ENCODE results near the gene B4GALNT1. TPM values are rescaled to one million over a fixed set of nuclear protein-coding genes. Genes with fewer than 3 reads are reported as not detected.

Gene B4GALNT1
- total and polyA plus RNA-seq, 12 donors = 2.0 to 9.3 (median 5.4) TPM

GRCh38 chr12:57581802-57582201 is 51.2 kb downstream of the B4GALNT1 start:
- peaks cover 0 to 16% (median 5%) of the 10 kb centered on the region in 7 donors for H3K27me3 ChIP-seq
- ATAC-seq (no peak), DNase-seq (no peak)
- WGBS, 2 donors = 83% methylated on average over 1 of the region's 1 CpG
- H3K4me3 ChIP-seq = no peak overlapping the region
- no peaks in the 10 kb centered on the region for H3K36me3 ChIP-seq
- intact Hi-C loops (cut with DNase I) = loop anchor here in 7 of 10 donors (2.0 kb wide), 3 partner anchors 39 to 51 kb away; partner anchors contain the start of gene B4GALNT1 (in 2 of the 7)
- TF ChIP-seq, protein P1, sequence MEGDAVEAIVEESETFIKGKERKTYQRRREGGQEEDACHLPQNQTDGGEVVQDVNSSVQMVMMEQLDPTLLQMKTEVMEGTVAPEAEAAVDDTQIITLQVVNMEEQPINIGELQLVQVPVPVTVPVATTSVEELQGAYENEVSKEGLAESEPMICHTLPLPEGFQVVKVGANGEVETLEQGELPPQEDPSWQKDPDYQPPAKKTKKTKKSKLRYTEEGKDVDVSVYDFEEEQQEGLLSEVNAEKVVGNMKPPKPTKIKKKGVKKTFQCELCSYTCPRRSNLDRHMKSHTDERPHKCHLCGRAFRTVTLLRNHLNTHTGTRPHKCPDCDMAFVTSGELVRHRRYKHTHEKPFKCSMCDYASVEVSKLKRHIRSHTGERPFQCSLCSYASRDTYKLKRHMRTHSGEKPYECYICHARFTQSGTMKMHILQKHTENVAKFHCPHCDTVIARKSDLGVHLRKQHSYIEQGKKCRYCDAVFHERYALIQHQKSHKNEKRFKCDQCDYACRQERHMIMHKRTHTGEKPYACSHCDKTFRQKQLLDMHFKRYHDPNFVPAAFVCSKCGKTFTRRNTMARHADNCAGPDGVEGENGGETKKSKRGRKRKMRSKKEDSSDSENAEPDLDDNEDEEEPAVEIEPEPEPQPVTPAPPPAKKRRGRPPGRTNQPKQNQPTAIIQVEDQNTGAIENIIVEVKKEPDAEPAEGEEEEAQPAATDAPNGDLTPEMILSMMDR (IDR thresholded peaks at IDR 0.05) = no peak
- no peaks in the 10 kb centered on the region for H3K4me1 ChIP-seq
- H3K27ac ChIP-seq = no peak overlapping the region
- H3K9me3 ChIP-seq = no peaks in the 10 kb centered on the region

- Histone ChIP-seq H3K27me3 (peaks cover 0 to 10% (median 0%) of the 10 kb centered on the region in 7 donors), H3K4me1 (no peaks in the 10 kb centered on the region), H3K36me3 (no peaks in the 10 kb centered on the region), H3K4me3 (no peak overlapping the region), H3K9me3 (no peaks in the 10 kb centered on the region), H3K27ac (no peak overlapping the region)
- DNase-seq (no peak), ATAC-seq (no peak)
- TF ChIP-seq, protein P1 (IDR thresholded peaks at IDR 0.05) = no peak
- intact Hi-C loops (cut with DNase I) = no loop called here
- WGBS, 2 donors = 92 to 93% methylated on average over 4 of the region's 4 CpGs
Observed at GRCh38 chr12:57580466-57580795, 52.6 kb downstream of the B4GALNT1 start.

DNA sequence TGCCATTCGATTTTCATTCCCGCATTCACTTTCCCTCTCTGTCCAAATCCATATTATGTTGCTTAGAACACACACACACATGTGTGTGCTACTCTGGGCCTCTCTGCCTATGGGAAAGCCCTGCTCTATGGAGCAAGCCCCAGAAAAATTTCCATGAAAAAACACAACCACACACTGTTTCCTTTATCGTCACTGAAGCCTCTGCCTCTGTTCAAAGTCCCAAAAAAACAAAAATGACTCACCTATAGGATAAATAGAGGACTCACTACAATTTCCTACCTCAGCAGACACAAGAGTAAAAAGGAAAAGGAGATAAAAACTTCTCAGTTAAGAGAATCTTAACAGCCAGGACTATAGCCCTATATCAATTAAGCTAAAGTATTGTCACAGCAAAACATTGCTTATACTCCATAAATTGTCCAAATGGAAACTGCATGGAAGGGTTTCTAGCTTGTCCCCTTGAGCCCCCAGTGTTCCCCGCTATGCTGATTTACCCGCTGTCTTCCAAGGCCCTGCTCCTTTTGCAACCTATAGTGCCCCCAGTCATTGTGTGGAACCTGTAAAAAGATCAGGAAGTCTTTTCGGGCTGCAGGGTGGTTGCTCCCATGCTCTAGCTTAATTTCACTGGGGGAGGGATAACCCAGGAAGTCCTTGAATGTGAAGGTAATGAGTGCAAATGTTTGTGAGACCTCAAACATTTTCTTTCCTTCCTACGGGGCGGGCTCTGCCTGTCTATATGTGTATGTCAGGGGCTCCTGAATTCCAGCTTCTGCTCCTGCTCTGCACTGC is 53.1 kb downstream of the B4GALNT1 start:
- no peak overlapping the region for H3K4me3 ChIP-seq
- WGBS, 2 donors = 88 to 95% methylated on average over 8 of the region's 8 CpGs
- TF ChIP-seq, protein P1 (IDR thresholded peaks at IDR 0.05) = no peak
- no peaks in the 10 kb centered on the region for H3K4me1 ChIP-seq
- ATAC-seq (no peak), DNase-seq (no peak)
- no peaks in the 10 kb centered on the region for H3K36me3 ChIP-seq
- no peak overlapping the region for H3K27ac ChIP-seq
- H3K9me3 ChIP-seq = no peaks in the 10 kb centered on the region
- intact Hi-C loops (cut with DNase I) = no loop called here
- peaks cover 0 to 10% (median 0%) of the 10 kb centered on the region in 7 donors for H3K27me3 ChIP-seq

GRCh38 chr12:57579011-57579410 is 54.0 kb downstream of the B4GALNT1 start:
- Histone ChIP-seq H3K36me3 (no peaks in the 10 kb centered on the region), H3K27ac (no peak overlapping the region), H3K4me3 (no peak overlapping the region), H3K4me1 (no peaks in the 10 kb centered on the region), H3K9me3 (no peaks in the 10 kb centered on the region), H3K27me3 (peaks cover 0 to 10% (median 0%) of the 10 kb centered on the region in 7 donors)
- WGBS, 2 donors = 78 to 80% methylated on average over 2 of the region's 2 CpGs
- ATAC-seq = no peak
- DNase-seq = no peak
- TF ChIP-seq, protein P1 (IDR thresholded peaks at IDR 0.05) = no peak
- intact Hi-C loops (cut with DNase I) = no loop called here
